Mucosa of gallbladder (tissue), 1 donor: Measurements from ENCODE around the gene ALOX15B. TPM values are rescaled to one million over a fixed set of nuclear protein-coding genes. Genes with fewer than 3 reads are reported as not detected.
"Not testable (repeated sequence)": the region's sequence is repeated elsewhere in the genome, so short reads cannot be mapped to it uniquely, and the experiment has no call there.

ENCODE experiments used
- DNase-seq: peaks from one replicate; pipeline ENCODE4 v3.0.0-alpha.2; 2020; ENCODE audit warnings: low spot score
- total RNA-seq: library from RNA; stranded (reverse); gene quantifications from one replicate; pipeline ENCODE4 v1.2.1, GENCODE V29; 2021
- donor health status: DM: no; HTN: no; CAD: no.

Gene ALOX15B
- total RNA-seq, 1 donor from 2014 or later: 14.0 TPM

DNA sequence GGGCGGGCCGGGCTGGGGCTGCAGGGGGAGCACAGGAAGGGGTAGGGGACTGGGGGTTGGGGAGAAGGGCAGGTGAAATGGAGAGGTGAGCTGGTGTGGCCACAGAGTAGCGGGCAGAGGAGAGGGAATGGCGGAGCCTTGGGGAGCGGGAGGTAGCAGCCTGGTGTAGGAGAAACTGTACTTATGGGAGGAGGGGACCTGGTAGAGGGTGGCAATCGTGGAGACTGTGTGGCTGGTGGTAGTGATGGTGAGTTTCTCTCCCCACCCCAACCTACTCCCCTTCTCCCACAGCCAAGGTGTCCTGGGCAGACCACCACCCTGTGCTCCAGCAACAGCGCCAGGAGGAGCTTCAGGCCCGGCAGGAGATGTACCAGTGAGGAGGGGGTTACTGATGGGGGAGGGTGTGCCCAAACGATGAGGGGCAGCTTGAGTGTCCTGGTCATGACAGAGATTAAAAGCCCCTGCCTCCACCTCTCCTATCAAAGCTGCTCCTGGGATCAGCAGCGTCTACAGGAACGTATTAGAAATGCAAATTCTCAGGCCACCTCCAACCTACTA is 831 bp downstream of the ALOX15B start:
- no peak for DNase-seq

DNA sequence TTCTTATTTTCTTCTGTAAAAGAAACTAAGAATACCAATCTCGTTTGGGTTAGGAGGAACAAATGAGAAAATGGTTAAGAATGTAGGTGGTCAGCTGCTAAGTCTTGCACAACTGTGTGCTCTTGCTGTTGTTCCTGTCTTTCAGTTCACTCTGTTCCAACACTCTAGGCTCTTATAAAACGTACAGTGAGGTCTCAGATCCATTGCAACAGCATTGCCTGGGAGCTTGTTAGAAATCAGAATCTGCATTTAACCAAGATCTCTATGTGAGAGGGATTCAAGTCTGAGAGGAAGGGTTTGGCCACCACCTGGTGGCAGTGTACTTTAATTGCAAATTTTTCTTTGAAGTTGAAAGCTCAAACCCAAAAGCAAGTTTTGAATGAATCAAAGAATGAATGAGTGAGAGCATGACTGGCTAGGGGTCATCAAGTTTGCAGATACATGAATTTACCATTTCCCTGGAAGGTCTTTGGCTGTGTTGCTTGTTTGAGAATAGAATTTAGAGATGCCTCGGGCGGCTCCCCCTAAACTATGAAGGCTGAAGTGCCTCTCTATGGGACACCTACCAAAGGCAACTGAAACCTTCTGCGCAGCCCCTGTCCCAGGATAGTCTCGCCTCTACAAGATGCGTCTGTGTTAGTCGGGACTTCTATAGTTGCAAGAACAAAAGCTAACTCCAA is 2.5 kb downstream of the ALOX15B start:
- peak; percentile 48 for DNase-seq

DNA sequence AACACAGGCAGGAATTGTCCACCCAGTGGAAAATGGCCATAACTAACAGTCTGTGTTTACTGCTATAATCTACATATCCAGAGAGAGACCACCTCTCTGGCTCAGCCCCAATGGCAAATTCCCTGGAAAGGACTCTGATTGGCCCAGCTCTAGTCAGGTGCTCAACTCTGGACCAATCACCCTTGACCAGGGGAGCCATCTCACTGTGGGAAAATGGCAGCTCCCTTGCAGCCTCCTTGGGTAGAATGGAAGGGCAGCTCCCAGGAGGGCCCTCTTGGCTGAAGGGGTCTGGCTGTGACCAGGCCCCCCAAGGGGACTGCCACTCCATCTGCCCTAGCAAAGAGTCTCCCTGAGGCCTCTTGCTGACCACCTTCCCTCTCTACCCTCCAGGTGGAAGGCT is 3.1 kb downstream of the ALOX15B start:
- no peak for DNase-seq

DNA sequence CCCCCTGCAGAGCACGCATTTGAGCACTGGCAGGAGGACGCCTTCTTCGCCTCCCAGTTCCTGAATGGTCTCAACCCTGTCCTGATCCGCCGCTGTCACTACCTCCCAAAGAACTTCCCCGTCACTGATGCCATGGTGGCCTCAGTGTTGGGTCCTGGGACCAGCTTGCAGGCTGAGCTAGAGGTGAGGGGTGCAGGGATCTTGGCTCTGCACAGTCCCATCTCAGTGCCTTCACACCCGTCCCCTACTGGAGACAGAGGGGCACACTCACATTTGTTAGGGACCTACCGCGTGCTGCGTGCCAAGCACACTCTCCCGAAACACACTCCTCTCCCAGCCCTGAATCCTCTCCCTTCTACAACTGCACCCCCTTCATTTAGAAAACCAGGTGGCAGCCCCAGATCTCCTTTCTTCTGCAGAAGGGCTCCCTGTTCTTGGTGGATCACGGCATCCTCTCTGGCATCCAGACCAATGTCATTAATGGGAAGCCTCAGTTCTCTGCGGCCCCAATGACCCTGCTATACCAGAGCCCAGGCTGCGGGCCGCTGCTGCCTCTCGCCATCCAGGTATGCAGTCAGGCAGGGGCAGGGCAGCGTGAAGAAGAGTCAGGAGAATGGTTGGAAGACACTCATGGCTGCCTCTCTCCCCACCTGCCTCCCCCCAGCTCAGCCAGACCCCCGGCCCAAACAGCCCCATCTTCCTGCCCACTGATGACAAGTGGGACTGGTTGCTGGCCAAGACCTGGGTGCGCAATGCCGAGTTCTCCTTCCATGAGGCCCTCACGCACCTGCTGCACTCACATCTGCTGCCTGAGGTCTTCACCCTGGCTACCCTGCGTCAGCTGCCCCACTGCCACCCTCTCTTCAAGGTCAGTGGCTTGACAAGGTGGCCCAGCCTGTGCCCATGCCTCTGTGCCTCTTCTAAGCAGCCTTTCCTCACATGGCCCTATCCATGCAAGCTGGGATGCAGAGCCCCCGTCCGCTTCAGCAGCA is 6.3 kb downstream of the ALOX15B start:
- no peak for DNase-seq

DNA sequence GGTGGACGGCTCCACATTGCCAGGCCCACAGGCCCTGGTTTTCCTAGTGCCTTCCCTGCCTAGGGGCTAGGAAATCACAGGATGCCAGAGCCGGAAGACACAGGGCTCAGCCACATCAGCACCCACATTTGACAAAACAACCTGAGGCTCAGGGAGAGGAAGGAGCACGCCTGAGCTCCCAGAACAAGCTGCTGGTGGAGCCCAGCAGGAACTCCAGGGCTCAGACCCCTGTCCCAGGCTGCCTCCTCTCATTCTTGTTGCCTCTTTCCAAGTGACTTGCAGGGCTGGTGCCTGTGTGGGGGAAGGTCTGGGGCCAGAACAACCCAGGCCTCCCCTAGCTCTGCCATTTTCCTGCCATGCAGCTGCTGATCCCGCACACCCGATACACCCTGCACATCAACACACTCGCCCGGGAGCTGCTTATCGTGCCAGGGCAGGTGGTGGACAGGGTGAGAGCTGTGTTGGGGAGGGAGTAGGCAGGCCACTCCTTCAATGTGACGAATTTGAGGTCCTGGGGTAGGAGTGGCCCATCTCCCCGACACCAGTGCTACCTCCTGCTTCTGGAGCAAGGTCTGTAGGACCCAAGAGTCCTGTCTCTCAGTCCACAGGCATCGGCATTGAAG is 7.6 kb downstream of the ALOX15B start:
- DNase-seq: no peak

DNA sequence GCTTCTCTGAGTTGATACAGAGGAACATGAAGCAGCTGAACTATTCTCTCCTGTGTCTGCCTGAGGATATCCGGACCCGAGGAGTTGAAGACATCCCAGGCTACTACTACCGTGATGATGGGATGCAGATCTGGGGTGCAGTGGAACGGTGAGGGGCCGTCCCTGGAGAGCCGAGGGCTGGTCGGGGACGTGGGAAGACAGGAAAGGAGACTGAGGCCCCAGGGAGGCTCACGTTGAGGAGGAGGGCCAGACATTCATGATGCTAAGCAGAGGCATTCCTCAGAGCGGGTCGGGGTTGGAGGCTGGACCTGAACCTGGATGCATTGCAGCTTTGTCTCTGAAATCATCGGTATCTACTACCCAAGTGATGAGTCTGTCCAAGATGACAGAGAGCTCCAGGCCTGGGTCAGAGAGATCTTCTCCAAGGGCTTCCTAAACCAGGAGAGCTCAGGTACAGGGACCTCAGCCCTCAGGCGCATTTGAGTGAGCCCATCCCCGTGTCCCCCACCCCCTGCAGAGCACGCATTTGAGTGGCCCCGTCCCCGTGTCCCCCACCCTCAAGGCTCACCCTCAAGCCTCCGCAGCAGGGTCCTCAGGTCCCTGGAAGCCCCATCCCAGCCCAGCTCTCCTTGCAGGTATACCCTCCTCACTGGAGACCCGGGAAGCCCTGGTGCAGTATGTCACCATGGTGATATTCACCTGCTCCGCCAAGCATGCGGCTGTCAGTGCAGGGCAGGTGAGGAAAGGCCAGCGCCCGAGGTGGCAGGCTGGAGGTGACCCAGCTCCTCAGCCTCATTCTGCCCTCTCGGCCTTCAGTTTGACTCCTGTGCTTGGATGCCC is 8.3 kb downstream of the ALOX15B start:
- DNase-seq: no peak

DNA sequence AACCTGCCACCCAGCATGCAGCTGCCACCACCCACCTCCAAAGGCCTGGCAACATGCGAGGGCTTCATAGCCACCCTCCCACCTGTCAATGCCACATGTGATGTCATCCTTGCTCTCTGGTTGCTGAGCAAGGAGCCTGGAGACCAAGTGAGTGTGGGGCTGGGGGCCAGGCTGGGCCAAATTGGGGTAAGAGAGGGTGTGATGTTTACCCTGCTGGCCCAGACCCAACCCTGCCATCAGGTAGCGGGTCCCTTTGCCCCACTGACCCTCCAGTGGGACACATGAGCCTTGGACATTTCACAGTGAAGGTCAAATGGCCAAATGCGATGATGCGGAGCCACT is 8.9 kb downstream of the ALOX15B start:
- no peak for DNase-seq

DNA sequence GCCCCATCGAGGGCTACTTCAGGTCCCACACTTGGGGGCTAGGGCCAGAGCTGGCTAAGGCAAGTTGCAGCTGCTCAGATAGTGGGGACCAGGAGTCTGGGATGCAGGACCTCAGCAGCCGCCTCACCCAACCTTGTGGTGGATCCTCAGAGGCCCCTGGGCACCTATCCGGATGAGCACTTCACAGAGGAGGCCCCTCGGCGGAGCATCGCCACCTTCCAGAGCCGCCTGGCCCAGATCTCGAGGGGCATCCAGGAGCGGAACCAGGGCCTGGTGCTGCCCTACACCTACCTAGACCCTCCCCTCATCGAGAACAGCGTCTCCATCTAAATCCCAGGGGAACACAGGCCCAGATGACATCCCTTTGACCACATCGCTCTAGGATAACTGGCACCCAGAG is 9.4 kb downstream of the ALOX15B start:
- no peak for DNase-seq

DNA sequence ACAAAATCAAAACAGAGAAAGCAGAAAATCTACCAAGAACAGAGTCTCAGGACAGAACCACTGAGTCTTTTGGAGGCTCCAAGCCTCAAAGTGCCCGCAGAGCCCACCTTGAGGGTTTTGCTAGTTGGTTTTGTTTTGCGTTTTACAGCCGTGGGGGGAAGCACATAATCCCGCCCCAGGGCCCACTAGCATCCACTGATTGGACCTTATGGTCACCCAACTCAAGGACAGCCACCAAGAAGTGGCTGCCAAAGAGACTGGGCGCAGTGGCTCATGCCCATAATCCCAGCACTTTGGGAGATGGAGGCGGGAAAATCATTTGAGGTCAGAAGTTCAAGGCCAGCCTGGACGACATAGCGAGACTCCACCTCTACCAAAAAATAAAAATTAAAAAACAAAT is 9.9 kb downstream of the ALOX15B start:
- DNase-seq: no peak

DNA sequence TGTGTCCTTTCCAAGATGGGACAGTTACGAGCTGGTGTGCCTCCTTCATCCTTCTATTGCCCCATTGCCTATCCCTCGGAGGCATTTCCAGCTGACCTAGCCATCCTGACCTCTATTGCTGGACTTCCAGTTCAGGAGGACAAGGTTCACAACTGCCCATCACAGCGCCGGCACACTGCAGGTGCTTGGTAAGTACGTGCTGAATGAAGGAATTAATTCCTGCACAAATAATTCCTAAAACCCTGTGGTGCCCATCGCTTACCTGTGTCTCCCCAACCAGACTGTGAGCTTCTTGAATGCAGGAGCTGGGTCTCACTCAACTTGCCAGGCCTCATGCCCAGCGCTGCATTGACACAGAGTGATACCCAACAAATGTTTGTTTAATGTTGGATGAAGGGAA is 13.0 kb downstream of the ALOX15B start:
- no peak for DNase-seq

DNA sequence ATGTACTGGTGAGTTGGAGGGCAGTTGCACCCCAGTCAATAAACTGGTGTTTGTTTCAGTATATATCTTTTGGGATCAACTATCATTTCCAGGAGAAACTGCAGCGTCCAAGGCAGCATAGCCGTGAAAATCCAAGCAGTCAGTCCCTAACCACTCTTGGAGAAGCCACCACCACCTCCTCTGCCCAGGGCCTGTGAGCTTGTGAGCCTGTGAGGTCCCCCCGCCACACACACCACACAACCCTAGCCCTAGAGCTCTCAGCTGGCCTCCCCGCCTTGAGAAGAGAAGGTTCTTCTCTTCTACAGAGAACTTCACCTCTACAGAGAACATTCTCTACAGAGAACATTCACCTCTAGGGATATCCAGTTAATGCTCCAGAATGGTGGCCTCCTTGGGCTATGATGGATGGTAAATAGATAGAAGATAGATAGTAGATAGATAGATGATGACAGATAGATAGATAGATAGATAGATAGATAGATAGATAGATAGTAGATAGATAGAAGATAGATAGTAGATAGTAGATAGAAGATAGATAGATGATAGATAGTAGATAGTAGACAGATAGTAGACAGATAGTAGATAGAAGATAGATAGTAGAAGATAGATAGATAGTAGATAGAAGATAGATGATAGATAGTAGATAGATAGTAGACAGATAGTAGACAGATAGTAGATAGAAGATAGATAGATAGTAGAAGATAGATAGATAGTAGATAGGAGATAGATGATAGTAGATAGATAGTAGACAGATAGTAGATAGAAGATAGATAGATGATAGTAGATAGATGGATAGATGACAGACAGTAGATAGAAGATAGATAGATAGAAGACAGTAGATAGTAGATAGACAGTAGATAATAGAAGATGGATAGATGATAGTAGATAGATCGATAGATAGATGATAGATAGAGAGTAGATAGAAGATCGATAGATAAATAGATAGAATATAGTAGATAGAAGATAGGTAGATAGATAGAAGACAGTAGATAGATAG is 13.7 kb downstream of the ALOX15B start:
- DNase-seq: no peak

DNA sequence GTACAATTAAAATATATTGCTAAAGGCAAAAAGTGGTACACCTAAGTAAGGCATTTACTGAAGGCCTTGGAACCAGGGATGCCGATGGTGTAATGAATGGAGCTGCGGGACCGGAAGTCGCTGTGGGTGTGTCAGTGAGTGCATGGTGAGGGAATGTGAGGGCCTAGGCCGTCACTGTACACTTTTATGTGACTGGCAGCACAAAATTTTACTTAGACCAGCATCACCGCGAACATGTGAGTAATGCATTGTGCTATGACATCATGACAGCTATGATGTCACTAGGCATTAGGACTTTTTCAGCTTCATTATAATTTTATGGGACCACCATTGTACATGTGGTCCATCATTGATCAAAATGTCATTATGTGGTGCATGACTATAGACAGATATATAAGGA is 14.7 kb downstream of the ALOX15B start:
- no peak for DNase-seq

DNA sequence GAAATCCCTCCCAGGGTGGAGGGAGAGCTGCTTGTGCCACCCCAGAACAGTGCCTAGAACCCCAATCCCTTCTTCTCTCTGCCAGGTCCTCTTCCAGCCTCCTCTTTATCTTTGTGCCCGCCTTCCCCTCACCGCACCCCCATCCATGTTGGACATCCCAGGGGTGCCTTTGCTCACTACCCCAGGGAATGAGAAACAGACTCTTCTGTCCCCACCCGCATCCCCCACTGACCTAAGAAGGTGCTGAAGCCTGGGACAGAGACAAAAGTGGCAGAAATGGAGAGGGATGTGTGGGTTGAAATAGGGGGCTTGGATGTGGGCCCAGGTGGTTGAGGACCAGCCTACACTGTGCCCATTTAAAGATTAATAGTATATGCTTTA is 17.0 kb downstream of the ALOX15B start:
- DNase-seq: no peak

DNA sequence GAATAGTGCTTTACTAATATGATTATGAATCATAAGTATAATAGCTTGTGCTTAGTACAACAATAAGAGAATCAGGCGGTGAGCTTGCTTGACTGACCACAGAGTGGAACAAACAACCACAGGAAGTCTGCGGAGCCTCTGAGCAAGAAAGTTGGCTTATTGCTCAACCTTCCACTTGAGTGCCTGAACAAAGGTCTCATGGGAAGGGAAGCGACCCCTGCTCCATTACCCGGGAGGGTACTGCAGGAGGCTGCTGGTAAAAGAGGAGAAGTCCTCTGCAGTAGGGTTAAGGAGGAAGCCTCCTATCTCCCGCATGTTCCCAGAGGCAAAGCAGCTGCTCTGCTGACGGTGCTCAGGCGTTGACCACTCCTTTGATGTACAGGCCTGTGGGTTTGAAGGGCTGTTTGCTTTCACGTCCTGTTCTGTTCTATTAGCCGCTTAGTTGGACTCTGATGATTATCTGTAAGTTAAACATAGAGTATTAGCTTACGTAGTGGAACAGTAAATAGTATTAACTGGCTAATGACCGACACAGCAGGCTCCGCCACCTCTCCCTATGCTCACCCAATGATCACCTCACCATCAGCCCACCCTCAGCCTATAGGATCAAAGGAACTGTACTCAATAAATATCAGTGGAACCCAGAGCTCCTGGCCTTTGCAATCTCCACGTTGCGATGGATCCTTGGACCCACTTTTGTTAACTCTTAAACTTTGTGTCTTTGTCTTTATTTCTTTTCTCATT is 17.5 kb downstream of the ALOX15B start:
- DNase-seq: peak; percentile 57

DNA sequence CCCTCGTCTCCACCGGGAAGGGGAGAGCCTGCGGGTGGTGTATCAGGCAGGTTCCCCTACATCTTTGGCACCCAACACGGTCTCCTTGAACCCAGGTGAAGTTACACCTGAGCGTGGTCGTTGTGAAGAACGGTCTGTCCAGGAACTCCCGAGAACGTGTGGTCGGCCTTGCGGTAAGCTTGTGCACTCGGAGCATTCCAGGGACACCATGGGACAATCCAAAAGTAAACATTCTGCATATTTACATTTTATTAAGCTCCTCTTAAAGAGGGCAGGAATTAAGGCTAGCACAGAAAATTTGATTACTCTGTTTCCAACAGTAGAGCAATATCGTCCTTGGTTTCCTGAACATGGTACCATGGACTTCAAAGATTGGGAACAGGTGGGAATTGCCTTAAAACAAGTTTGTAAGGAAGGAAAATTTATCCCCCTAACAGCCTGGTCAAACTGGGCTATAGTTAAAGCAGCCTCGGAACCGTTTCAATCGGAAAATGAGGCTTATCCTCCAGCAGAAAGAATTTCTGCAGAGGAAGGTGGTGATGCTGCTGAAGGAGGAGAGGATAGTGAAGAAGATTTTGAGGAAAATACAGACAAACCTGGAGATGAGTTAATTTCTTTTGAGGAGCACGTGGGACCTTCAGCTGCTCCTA is 18.2 kb downstream of the ALOX15B start:
- no peak for DNase-seq

DNA sequence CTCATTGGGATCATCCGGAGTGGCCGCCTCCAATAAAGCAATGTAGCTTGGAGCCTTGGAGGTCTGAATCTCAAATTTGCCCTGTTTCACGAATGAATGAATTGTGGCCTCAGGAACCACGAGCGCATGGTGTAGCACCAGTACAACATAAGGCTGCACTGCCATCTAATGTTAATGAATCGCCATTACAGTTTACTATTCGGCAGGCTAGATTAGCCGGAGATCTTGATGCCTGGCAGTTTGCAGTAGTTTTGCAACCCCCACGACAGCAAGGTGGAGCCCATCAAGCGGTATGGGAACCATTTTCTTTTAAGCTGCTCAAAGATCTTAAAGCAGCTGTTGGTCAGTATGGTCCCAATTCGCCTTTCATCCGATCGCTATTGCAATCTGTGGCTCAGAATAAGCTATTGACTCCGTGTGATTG is 18.8 kb downstream of the ALOX15B start:
- peak; percentile 66 for DNase-seq

DNA sequence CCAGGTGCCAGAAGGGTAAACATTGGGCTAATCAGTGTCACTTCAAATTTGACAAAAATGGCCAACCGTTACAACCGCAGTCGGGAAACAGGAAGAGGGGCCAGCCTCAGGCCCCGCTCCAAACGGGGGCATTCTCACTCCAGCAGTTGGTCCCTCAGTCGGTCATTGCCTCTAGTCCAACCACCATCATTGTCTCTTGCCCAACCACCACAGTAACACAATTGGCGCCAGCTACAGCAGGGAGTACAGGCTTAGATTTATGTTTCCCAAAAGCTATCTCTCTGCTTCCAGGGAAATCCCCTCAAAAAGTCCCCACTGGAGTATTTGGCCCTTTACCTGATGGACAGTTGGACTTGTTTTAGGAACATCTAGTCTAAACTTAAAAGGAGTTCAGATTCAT is 20.3 kb downstream of the ALOX15B start:
- no peak for DNase-seq

DNA sequence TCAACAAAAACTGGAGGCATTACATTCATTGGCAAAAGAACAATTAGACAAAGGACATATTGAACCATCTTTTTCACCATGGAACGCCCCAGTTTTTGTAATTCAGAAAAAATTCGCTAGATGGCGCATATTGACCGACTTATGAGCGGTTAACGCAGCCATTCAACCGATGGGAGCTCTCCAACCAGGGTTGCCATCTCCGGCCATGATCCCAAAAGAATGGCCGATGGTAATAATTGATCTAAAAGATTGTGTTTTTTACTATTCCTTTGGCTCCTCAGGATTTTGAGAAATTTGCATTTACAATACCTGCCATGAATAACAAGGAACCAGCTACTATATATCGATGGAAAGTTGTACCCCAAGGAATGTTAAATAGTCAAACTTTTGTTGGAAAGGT is 21.4 kb downstream of the ALOX15B start:
- DNase-seq: peak; percentile 79

DNA sequence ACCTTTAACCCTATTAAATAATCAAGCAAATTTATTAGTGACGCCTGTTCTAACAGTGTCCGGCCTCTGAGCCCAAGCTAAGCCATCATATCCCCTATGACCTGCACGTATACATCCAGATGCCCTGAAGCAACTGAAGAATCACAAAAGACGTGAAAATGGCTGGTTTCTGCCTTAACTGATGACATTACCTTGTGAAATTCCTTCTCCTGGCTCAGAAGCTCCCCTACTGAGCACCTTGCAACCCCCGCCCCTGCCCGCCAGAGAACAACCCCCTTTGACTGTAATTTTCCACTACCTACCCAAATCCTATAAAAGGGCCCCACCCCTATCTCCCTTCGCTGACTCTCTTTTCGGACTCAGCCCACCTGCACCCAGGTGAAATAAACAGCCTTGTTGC is 23.0 kb downstream of the ALOX15B start:
- DNase-seq: not testable (repeated sequence)
